HepG2 (cell line): ENCODE results near the gene GJB5. TPM values are rescaled to one million over a fixed set of nuclear protein-coding genes. Genes with fewer than 3 reads are reported as not detected.

ENCODE experiments used
- CEBPZ ChIP-seq: IDR thresholded peaks from 2 replicates; pipeline ENCODE4 v1.6.1; 2012; ENCODE audit warnings: low read length, improper control_type of control experiment
- ERF ChIP-seq: IDR thresholded peaks from 2 replicates; pipeline ENCODE4 v1.6.1; 2018; ENCODE audit warnings: missing biosample characterization, missing genetic modification reagents
- ETS1 ChIP-seq: sonication (generic); formaldehyde crosslinking; IDR thresholded peaks from 2 replicates; pipeline ENCODE4 v1.4.0; 2020; ENCODE audit warnings: missing genetic modification reagents
- GZF1 ChIP-seq: sonication (generic); formaldehyde crosslinking; IDR thresholded peaks from 2 replicates; pipeline ENCODE4 v1.5.1; 2020; ENCODE audit warnings: mild to moderate bottlenecking, missing genetic modification reagents
- NR2F1 ChIP-seq, 2 experiments: fragments of 450-650 bp in 1 of 2; formaldehyde crosslinking in 1 of 2; IDR thresholded peaks; 2 replicates each; pipeline versions ENCODE4 v1.5.0 to v1.6.1; 2016 to 2020; ENCODE audit warnings: mild to moderate bottlenecking in 1 of 2, missing compliant biosample characterization in 1 of 2, missing genetic modification reagents in 1 of 2, moderate library complexity in 1 of 2
- SIX4 ChIP-seq: sonication (generic); formaldehyde crosslinking; IDR thresholded peaks from 2 replicates; pipeline ENCODE4 v1.4.0; 2020; ENCODE audit warnings: missing genetic modification reagents
- SNAPC4 ChIP-seq: sonication (generic); formaldehyde crosslinking; IDR thresholded peaks from 2 replicates; pipeline ENCODE4 v1.4.0; 2020; ENCODE audit warnings: mild to moderate bottlenecking, missing genetic modification reagents
- STAG1 ChIP-seq: sonication (generic); formaldehyde crosslinking; IDR thresholded peaks from 2 replicates; pipeline ENCODE4 v1.4.0; 2020; ENCODE audit warnings: missing genetic modification reagents
- ZBED4 ChIP-seq: sonication (generic); formaldehyde crosslinking; IDR thresholded peaks from 2 replicates; pipeline ENCODE4 v1.4.0; 2020; ENCODE audit warnings: missing genetic modification reagents, borderline replicate concordance
- ZNF354B ChIP-seq: sonication (generic); formaldehyde crosslinking; IDR thresholded peaks from 2 replicates; pipeline ENCODE4 v1.8.0; 2022; ENCODE audit warnings: mild to moderate bottlenecking, missing genetic modification reagents
- ZNF773 ChIP-seq: sonication (generic); formaldehyde crosslinking; IDR thresholded peaks from 2 replicates; pipeline ENCODE4 v1.4.0; 2020; ENCODE audit warnings: missing genetic modification reagents, borderline replicate concordance
- ZNF879 ChIP-seq: sonication (generic); formaldehyde crosslinking; IDR thresholded peaks from 2 replicates; pipeline ENCODE4 v1.8.1; 2023; ENCODE audit warnings: missing genetic modification reagents
- polyA plus RNA-seq, 8 experiments: library from polyadenylated mRNA; depleted of rRNA in 3 of 8; stranded (reverse) in 7 of 8; unstranded in 1 of 8; fragments of >200 nt; fragmentation: Illumina TruSeq in 4 of 8; extraction: Trizol in 4 of 8; gene quantifications; 2 replicates each; pipeline versions ENCODE4 v1.2.1 to v1.2.3, GENCODE V29; 2011 to 2016; ENCODE audit warnings: low read depth in 4 of 8, missing spikeins in 1 of 8, mixed read lengths in 1 of 8; ENCODE audit not compliant: insufficient read depth in 1 of 8
- total RNA-seq, 5 experiments: library from RNA; depleted of rRNA; stranded (reverse); fragments of >200 nt; fragmentation: Illumina TruSeq; extraction: Trizol; gene quantifications; 2 replicates each; pipeline ENCODE4 v1.2.3, GENCODE V29; 2016; ENCODE audit warnings: low read depth in 1 of 5

The GJB5 gene
- total and polyA plus RNA-seq, 2 of the 13 experiments (the other 11 are each of a cell fraction or from before 2014, with no cell fraction given): not detected

GRCh38 chr1:34710812-34711211 lies 44.0 kb upstream of the GJB5 start (continued):
- TF ChIP-seq GZF1 (CRISPR knock-in tag) (no peak), ZNF354B (no peak), ETS1 (CRISPR knock-in tag) (no peak), SIX4 (no peak), ZNF773 (CRISPR knock-in tag) (no peak), NR2F1 (CRISPR knock-in tag; IDR thresholded peaks at IDR 0.05) (no peak), ERF (no peak), STAG1 (CRISPR knock-in tag) (no peak), CEBPZ (no peak), ZBED4 (CRISPR knock-in tag) (no peak), ZNF879 (CRISPR knock-in tag) (no peak), SNAPC4 (no peak)
